NT2/D1 (cell line): ENCODE results near the gene C16orf74.

Experiments used
- DNase-seq: peaks from one replicate; pipeline ENCODE4 v3.0.0-alpha.2; 2011; ENCODE audit warnings: low read depth, low spot score
- H3K27me3 ChIP-seq: 2 replicates; pipeline ENCODE4 v1.6.0; 2011; ENCODE audit warnings: mild to moderate bottlenecking; ENCODE audit not compliant: insufficient read length, insufficient read depth
- H3K36me3 ChIP-seq: 2 replicates; pipeline ENCODE4 v1.6.1; 2011; ENCODE audit warnings: mild to moderate bottlenecking, low read length, mixed read lengths; ENCODE audit not compliant: insufficient read depth, insufficient read length
- H3K4me1 ChIP-seq: 2 replicates; pipeline ENCODE4 v1.5.1; 2011; ENCODE audit not compliant: insufficient read depth, insufficient read length
- H3K4me3 ChIP-seq: 2 replicates; pipeline ENCODE4 v1.5.1; 2011; ENCODE audit warnings: low read depth; ENCODE audit not compliant: insufficient read length
- H3K9ac ChIP-seq: 2 replicates; pipeline ENCODE4 v1.6.0; 2011; ENCODE audit warnings: low read depth; ENCODE audit not compliant: insufficient read length
- H3K9me3 ChIP-seq: 2 replicates; pipeline ENCODE4 v1.5.1; 2011; ENCODE audit warnings: mild to moderate bottlenecking, low read length; ENCODE audit not compliant: insufficient read depth
- SUZ12 ChIP-seq: IDR thresholded peaks from 2 replicates; pipeline ENCODE4 v1.6.1; 2011; ENCODE audit not compliant: insufficient read length, insufficient read depth; ENCODE audit errors: extremely low read depth
- YY1 ChIP-seq: IDR thresholded peaks from 2 replicates; pipeline ENCODE4 v1.6.1; 2011; ENCODE audit not compliant: insufficient read length, insufficient read depth
- ZNF274 ChIP-seq: IDR thresholded peaks from 2 replicates; pipeline ENCODE4 v1.6.1; 2011; ENCODE audit warnings: mild to moderate bottlenecking, low read depth, low read length

Gene C16orf74

GRCh38 chr16:85708338-85708737 lies 42.6 kb downstream of the C16orf74 start:
- TF ChIP-seq SUZ12 (no peak), ZNF274 (no peak), YY1 (no peak)
- H3K9me3 ChIP-seq = peaks cover 10% of the 10 kb centered on the region; the same call in 1 of the 2 replicates
- no peak for DNase-seq
- H3K4me1 ChIP-seq = peaks cover 11% of the 10 kb centered on the region
- H3K9ac ChIP-seq = no peak overlapping the region
- no peak overlapping the region for H3K4me3 ChIP-seq
- H3K36me3 ChIP-seq = no peaks in the 10 kb centered on the region
- H3K27me3 ChIP-seq = no peaks in the 10 kb centered on the region

- Histone ChIP-seq H3K9me3 (peaks cover 10% of the 10 kb centered on the region; the same call in 1 of the 2 replicates), H3K4me1 (peaks cover 6% of the 10 kb centered on the region), H3K36me3 (no peaks in the 10 kb centered on the region), H3K4me3 (no peak overlapping the region), H3K9ac (no peak overlapping the region), H3K27me3 (no peaks in the 10 kb centered on the region)
- no peak for DNase-seq
- TF ChIP-seq ZNF274 (no peak), SUZ12 (no peak), YY1 (no peak)
Measured at GRCh38 chr16:85707528-85708095, 43.3 kb downstream of the C16orf74 start.

GRCh38 chr16:85706449-85707034 lies 44.4 kb downstream of the C16orf74 start:
- Histone ChIP-seq H3K4me3 (no peak overlapping the region), H3K4me1 (peaks cover 6% of the 10 kb centered on the region), H3K9ac (no peak overlapping the region), H3K36me3 (no peaks in the 10 kb centered on the region), H3K27me3 (no peaks in the 10 kb centered on the region), H3K9me3 (peaks cover 1% of the 10 kb centered on the region; the same call in 1 of the 2 replicates)
- no peak for DNase-seq
- TF ChIP-seq SUZ12 = no peak
- no peak for TF ChIP-seq YY1
- no peak for TF ChIP-seq ZNF274

- H3K4me1 ChIP-seq = peaks cover 2% of the 10 kb centered on the region
- H3K9me3 ChIP-seq = no peaks in the 10 kb centered on the region
- no peaks in the 10 kb centered on the region for H3K36me3 ChIP-seq
- no peak overlapping the region for H3K9ac ChIP-seq
- H3K27me3 ChIP-seq = no peaks in the 10 kb centered on the region
- no peak overlapping the region for H3K4me3 ChIP-seq
- TF ChIP-seq SUZ12 = no peak
- no peak for TF ChIP-seq YY1
- TF ChIP-seq ZNF274 = no peak
- no peak for DNase-seq
Measured at GRCh38 chr16:85704900-85705846, 45.7 kb downstream of the C16orf74 start.

- Histone ChIP-seq H3K9me3 (no peaks in the 10 kb centered on the region), H3K4me3 (no peak overlapping the region), H3K36me3 (no peaks in the 10 kb centered on the region), H3K27me3 (no peaks in the 10 kb centered on the region), H3K9ac (no peak overlapping the region), H3K4me1 (peaks cover 8% of the 10 kb centered on the region)
- TF ChIP-seq SUZ12 = no peak
- no peak for TF ChIP-seq YY1
- TF ChIP-seq ZNF274 = no peak
- no peak for DNase-seq
Measured at GRCh38 chr16:85704011-85704410, 46.9 kb downstream of the C16orf74 start.

GRCh38 chr16:85699628-85700027 lies 51.3 kb downstream of the C16orf74 start:
- no peaks in the 10 kb centered on the region for H3K9me3 ChIP-seq
- peaks cover 13% of the 10 kb centered on the region for H3K4me1 ChIP-seq
- no peaks in the 10 kb centered on the region for H3K36me3 ChIP-seq
- TF ChIP-seq ZNF274 (no peak), SUZ12 (no peak), YY1 (no peak)
- peaks cover 7% of the 10 kb centered on the region for H3K27me3 ChIP-seq
- peak overlapping the region; percentile 39 for H3K9ac ChIP-seq
- no peak for DNase-seq
- H3K4me3 ChIP-seq = no peak overlapping the region

GRCh38 chr16:85698935-85699558 lies 51.8 kb downstream of the C16orf74 start:
- H3K9ac ChIP-seq = no peak overlapping the region
- no peak for DNase-seq
- no peak for TF ChIP-seq ZNF274
- no peak for TF ChIP-seq YY1
- no peak for TF ChIP-seq SUZ12

More at GRCh38 chr16:85698935-85699558, 51.8 kb downstream of the C16orf74 start:
- Histone ChIP-seq H3K9me3 (no peaks in the 10 kb centered on the region), H3K4me3 (no peak overlapping the region), H3K36me3 (no peaks in the 10 kb centered on the region), H3K4me1 (peaks cover 13% of the 10 kb centered on the region), H3K27me3 (peaks cover 7% of the 10 kb centered on the region)
